NOMO-1 (cell line): ENCODE data around the gene SHOC1.
A peak's percentile ranks its signal among the peaks of the same experiment; 100 is the strongest.
"Not testable (repeated sequence)": the region's sequence is repeated elsewhere in the genome, so short reads cannot be mapped to it uniquely, and the experiment has no call there.

Source experiments
- DNase-seq, 2 experiments: peaks; one replicate each; lab custom pipeline; 2025; ENCODE audit not compliant: unreplicated experiment in 2 of 2; lab: John Stamatoyannopoulos, UW

The SHOC1 gene

DNA sequence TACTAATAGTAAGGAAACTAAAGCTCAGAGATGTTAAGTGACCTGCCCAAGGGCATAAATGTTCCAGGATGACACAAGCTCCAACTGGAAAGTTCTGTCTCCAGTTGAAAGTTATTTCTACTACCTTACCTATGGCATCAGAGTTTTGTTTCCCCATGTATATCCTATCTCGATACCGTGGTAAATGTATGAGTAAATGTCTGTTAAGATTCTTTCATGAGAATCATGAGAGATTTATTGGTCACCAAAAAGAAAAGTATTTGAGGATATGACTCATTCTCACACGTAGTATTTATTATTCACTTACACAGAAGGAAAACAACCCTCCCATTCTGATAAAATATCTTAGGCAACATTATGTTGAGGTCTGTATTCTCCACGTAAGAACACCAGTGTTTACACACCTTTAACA, 11.1 kb upstream of the SHOC1 start:
- DNase-seq = no peak

DNA sequence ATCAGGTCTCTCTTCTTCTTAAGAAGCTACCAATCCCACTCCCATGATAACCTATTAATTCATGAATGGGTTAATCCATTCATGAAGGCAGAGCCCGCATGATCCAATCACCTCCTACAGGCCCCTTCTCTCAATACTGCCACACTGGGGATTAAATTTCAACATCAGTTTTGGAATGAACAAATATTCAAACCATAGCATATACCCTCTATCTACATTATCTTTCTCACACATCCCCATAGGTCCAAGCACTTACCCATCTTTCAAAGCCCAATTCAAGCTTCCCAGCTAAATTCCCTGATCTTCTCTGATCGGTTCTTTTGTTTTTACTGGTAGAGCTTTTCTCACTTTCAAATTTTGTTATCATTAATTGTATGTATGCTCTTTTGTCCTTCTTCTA, 10.5 kb upstream of the SHOC1 start:
- DNase-seq = no peak

DNA sequence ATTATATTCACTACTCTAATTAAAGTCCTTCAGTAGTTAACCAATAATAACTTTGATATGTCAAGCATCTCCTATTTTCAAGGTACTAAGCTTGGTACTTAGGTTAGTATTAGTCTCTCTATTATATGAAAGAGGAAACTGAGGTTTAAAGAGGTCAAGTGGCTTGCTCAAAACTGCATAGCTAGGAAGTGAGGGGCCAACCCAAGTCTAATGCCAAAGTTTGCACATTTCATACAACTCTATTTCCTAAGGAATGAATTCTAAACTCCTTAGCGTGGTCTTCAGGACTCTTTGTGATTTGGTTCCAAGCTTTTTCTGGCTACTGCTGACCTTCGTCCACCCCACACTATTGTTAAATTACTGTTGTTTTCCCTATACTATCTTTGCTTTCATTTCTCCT, 9.9 kb upstream of the SHOC1 start:
- no peak for DNase-seq

DNA sequence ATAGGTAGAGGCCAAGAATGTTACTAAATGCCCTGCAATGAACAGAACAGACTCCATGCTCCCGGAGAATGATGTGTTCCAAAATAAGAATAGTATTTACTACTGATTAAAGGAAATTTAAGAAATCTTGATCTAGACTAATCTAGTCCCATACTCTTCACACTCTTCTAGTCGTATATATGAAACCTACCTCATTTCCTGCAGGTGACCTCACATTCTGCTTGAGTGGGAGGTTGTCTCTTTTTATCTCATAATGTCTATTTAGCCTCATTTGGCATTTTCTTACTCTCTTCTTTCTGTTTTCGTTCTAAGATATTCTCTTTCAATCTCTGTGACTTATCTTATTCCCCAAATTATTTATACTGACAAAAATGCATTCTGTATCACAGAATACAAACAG, 9.2 kb upstream of the SHOC1 start:
- no peak for DNase-seq

DNA sequence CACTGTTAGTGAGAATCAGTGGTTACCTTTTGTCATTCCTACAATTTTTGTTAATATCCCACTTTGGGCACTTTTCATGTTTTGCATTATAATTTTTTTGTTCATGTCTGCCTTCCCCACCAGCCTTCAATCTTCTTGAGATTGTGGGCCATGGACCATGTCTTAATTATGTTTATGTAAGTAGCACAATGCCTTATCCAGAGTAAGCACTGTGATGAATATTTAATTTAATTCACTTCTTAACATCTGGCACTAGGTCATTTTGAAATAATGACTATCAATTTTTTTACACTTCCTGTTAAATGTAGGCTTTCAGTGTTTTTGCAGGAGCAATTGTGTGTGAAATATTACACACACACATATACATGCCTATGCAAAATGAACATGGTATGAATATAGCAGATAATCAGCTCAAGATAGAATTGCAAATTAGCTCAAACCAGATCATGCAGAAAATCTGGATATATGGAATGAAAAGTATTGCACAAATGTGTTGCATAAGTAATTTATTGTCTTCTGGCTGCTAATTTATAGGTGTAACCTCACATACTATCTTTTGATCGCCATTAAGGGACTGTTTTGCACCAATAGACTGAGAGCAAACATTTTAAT, 5.3 kb upstream of the SHOC1 start:
- no peak for DNase-seq

DNA sequence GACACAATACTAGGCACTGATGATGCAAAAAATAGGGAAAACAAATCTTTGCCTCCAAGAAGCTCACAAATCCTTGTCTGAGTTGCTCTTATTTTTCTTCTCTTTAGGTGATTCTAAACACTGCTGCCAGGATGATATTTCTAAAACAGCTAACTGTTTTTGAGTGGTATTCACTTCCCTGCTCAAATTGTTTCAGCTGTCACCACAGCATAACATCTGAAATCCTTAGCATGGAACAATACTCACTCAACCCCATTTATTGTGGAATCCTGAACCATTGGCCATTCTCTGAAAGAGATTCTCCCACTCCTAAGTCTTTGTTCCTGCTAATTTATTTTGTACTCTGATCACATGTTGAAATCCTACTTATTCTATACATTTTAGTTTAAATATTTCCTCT, 4.8 kb upstream of the SHOC1 start:
- DNase-seq = no peak

DNA sequence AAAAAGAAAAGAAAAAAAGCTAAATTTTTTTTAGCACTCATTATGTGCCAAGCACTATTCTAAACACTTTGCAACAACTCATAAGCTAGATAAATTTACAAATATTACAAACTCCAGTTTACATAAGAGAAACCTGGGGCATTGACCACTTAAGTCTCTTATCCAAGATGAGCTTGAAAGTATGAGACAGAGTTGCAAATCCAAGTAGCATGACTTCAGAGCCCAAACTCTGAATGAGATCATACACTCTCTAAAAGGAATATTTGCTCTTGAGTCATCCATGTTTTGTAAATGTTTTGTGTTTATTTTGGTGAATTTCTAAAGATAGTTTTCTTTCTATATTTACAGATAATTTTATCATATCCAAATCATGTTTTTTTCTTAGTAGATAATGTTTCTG, 4.0 kb upstream of the SHOC1 start:
- no peak for DNase-seq

DNA sequence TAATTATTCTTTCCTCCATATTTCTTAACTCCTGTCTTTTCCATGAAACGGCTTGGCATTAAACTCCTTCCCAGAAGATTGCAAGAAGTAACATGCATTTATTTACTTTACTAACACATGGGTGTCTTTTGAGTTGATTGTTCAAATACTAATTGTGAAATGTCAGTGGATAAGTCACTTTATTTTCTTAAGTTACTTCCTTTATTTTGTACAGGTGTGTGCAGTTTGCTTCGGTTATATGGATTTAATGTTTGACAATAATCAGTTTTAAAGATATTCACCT, 761 bp upstream of the SHOC1 start:
- no peak for DNase-seq

DNA sequence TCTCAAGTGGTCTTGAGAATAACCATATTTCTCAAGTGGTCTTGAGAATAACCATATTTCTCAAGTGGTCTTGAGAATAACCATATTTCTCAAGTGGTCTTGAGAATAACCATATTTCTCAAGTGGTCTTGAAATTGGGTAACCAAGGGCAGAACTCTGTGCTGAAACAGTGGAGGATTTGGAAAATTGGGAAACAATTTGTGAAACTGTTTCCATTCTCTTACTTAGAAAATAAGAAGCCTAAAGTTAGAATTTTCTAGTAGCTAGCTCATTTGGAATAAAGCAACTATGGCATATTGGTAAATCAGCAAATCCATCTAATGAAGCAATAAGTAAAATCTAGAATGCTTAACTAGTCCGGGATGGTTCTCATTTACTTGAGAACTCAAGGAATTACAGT, 2.9 kb downstream of the SHOC1 start:
- not testable (repeated sequence) for DNase-seq

DNA sequence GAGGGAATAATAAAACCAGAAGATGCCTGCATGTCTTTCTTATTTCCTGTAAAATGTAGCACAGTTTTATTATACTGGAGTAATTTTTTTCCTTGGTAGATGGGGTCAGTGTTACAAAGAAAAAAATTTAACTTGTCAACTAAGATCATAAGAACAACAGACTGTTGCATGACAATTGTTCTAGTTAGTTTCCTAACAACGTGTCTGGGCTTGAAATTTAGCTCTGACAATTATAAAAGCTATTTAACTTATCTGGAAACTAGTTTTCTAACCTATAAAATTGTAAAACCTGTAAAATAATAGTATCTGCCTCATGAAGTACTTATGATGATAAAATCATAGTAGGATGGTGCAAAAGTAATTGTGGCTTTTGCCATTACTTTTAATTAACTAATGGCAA, 4.9 kb downstream of the SHOC1 start:
- DNase-seq = no peak

DNA sequence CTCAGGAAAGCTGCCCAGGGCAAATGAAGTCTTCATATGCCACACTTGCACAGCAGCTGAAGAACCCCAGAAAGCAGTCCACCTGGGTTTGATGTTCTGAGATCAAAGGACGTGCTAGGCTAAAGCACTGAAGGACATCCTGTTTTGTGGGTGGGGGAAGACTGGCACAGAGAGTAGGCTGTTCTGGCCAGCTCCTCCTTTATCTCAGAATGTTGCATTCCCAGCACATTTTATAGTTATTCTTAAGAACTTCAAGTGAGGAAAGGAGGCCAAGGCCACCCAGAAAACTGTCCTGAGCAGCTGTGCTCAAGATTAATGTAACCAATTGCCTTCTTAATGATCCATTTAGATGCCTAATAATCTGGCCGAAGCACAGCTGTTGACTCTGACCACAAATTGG, 10.9 kb downstream of the SHOC1 start:
- DNase-seq = no peak

DNA sequence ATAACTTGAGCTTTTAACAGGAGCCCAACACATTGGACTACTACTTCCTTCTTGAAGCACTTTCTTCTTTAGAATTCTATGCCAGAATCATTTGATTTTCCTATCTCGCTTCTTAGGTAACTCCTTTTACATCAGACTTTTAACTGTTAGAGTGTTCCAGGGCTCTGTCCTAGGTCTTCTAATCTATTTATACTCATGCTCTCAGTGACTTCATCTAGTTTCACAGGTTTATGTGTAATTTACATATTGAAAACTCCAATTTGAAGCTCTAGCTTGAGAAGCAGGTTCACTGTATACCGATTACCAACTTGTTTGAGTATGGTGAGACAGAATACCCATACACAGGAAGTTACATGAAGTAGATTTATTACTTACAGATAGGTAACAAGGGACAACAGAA, 11.3 kb downstream of the SHOC1 start:
- no peak for DNase-seq

DNA sequence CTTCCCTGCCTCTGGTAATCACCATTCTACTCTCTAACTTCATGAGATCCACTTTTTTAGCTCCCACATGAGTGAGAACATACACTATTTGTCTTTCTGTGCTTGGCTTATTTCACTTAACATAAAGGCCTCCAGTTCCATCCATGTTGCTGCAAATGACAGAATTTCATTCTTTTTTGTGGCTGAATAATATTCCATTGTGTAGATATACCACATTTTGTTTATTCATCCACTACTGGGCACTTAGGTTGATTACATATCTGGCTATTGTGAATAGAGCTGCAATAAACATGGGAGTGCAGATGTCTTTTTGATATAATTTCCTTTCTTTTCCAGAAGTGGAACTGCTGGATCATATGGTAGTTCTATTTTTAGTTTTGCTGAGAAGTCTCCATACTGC, 28.7 kb downstream of the SHOC1 start:
- DNase-seq = no peak

DNA sequence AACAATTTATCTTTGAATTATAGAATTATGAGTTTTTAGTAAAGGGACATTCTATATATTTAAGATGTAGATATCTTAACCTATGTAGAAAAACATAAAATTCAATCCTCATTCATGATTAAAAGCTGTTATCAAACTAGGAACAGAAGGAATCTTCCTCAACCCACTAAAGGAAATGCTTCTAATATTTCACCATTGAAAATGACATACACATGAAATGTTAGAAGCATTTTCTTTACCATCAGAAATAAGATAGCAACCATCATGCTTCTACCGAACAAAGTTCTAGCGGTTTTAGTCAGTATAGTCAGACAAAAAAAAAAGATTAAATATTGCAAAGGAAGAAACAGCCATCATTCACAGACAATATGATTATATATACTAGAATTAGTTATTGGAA, 32.2 kb downstream of the SHOC1 start:
- DNase-seq = no peak

DNA sequence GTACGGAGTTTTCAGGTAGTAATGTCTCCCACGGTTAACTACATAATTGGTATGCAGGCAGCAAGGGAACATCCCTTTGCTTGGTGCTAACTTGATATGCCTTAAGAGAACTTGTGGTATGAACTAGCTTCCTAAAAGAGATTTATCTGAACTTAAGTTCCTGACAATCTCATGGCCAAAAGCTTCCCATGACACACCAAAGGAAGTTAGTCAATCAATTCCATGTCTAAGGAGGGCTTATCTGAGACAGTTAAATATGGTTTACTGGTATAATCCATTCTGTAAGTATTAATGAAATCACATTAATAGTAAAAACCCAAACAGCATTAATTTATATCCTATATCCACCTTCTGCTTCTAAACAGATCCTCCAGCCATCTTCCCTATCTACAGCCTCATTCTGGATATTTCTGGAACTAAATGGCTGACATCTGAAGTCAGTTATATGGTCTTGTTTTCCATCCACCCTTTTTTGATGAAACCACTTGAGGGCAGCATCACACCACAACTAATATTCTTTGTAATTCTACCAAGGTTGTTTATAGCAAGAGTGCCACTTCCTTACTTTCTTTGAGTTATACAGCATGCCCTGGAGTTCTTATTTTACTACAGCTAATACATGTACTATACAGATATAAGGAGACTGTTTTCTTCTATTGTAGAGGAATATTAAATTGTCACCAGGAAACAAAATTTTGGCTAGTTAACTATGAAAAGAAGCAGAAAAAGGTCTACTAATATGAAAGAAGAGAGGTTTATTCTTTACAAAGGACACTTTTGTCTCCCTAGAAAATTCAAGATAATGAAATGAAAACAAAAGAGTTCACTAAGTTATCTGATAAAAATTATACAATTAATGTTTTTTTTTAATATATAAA, 34.7 kb downstream of the SHOC1 start:
- peak; percentile 31 to 81 for DNase-seq

DNA sequence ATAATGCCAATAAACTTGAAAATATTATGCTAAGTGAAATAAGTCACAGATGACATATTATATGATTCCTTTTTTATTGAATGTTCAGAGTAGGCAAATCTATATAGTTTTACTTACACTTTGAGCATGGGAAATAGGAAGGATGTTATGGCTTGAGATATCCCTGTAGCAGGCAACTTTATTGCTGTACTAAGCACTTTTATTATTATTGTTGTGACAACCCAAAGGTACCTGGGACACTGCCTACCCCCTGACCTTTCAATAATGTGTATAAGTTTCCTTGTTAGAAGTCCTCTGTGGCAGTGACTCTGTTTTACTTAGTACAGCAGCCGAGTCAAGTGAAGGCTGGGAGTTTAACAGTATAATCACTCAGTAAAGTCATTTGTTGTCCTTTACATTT, 39.9 kb downstream of the SHOC1 start:
- DNase-seq = no peak

DNA sequence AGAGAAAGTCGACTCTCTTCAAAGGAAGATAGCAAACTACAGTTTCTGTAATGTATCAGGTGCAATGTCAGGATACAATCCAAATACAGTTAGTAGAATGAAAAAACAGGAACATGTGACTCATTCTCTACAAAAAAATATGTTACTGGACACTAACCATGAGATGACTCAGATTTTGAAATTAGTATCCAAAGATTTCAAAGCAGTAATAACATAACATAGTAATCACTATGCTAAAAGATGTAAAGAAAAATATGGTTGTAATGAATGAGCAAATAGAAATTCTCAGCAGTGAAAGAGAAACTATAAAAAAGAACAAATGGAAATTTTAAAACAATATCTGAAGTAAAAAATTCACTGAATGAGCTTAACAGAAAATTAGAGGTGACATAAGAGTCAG, 42.3 kb downstream of the SHOC1 start:
- no peak for DNase-seq
